Panc1 (cell line): ENCODE results near the gene VSX1.

Source experiments
- CTCF ChIP-seq: fragments of 450-650 bp; IDR thresholded peaks from 2 replicates; pipeline ENCODE4 v1.5.1; 2017; ENCODE audit warnings: mild to moderate bottlenecking
- POLR2AphosphoS5 ChIP-seq: IDR thresholded peaks from 2 replicates; pipeline ENCODE4 v1.6.1; 2012; ENCODE audit warnings: mild to moderate bottlenecking, low read depth, low read length, moderate library complexity
- REST ChIP-seq, 2 experiments: IDR thresholded peaks; 2 replicates each; pipeline ENCODE4 v1.6.1; 2011 to 2012; ENCODE audit warnings: low read depth in 2 of 2, control low read depth in 1 of 2, low read length in 1 of 2, mild to moderate bottlenecking in 1 of 2, moderate library complexity in 1 of 2; ENCODE audit not compliant: insufficient read depth in 1 of 2

GRCh38 chr20:25089096-25089495 lies 7.2 kb upstream of the VSX1 start:
- TF ChIP-seq POLR2AphosphoS5 (no peak), CTCF (no peak), REST (IDR thresholded peaks at IDR 0.05; ENCODE audit: insufficient read depth in 1 of 2, low read depth in 2 of 2, low read length in 1 of 2) (no peak)
